ENCODE data around the gene DHRS7B. TPM values are rescaled to one million over a fixed set of nuclear protein-coding genes. Genes with fewer than 3 reads are reported as not detected.
A peak's percentile ranks its signal among the peaks of the same experiment; 100 is the strongest.

DHRS7B gene
- total RNA-seq, 1 donor from 2014 or later: 11.8 TPM

- Mint-ChIP-seq H3K36me3 (ENCODE audit: low read depth) (peaks cover 15% of the 10 kb centered on the region), H3K27me3 (no peaks in the 10 kb centered on the region), H3K9me3 (no peaks in the 10 kb centered on the region), H3K4me3 (peak within 1 kb of the TSS; percentile 89), H3K4me1 (peaks cover 48% of the 10 kb centered on the region), H3K27ac (peak within 1 kb of the TSS; percentile 90)
- intact Hi-C loops (cut with micrococcal nuclease): loop anchor here (1.0 to 5.0 kb wide), 8 partner anchors 39 to 1057 kb away; partner anchors contain the start of genes DHRS7B, NATD1 and USP22
- POLR2A ChIA-PET: interaction anchor here (0.5 to 3.2 kb wide), 7 partner anchors 39 to 175 kb away, joined by 3 to 20 read pairs (median 6); partner anchors contain the start of genes NATD1 and USP22
- CTCF ChIA-PET: interaction anchor here (1.2 to 1.6 kb wide), 2 partner anchors 95 kb away, joined by 4 to 5 read pairs; no protein-coding TSS in a partner anchor
- DNase-seq (peak; percentile 97), ATAC-seq (ENCODE audit: low read depth) (peak; percentile 93)
- TF ChIP-seq CTCF (IDR thresholded peaks at IDR 0.05): no peak
Observed at GRCh38 chr17:21214015-21214776, 87.4 kb downstream of the DHRS7B start, which contains the start of gene TMEM11. TMEM11 (minus strand) TSS chr17:21214161; CDS start chr17:21214152, 9 bp downstream.

GRCh38 chr17:21214777-21215541, 88.2 kb downstream of the DHRS7B start:
- peak overlapping the region; percentile 84 for H3K27ac Mint-ChIP-seq
- peaks cover 14% of the 10 kb centered on the region for H3K36me3 Mint-ChIP-seq (ENCODE audit: low read depth)
- peak overlapping the region; percentile 89 for H3K4me3 Mint-ChIP-seq
- intact Hi-C loops (cut with micrococcal nuclease): loop anchor here (1.0 to 5.0 kb wide), 8 partner anchors 38 to 1058 kb away; partner anchors contain the start of genes DHRS7B, NATD1 and USP22
- no peak for TF ChIP-seq CTCF (IDR thresholded peaks at IDR 0.05)
- ATAC-seq (ENCODE audit: low read depth) (peak; percentile 2), DNase-seq (no peak)
- no peaks in the 10 kb centered on the region for H3K27me3 Mint-ChIP-seq
- ChIA-PET POLR2A (interaction anchor here (0.5 to 3.2 kb wide), 5 partner anchors 61 to 176 kb away, joined by 3 to 20 read pairs (median 6); partner anchors contain the start of gene USP22), CTCF (interaction anchor here (0.9 to 1.2 kb wide), 2 partner anchors 73 to 96 kb away, joined by 3 to 4 read pairs; no protein-coding TSS in a partner anchor)
- peaks cover 46% of the 10 kb centered on the region for H3K4me1 Mint-ChIP-seq
- H3K9me3 Mint-ChIP-seq: no peaks in the 10 kb centered on the region

GRCh38 chr17:21215935-21216334, 89.2 kb downstream of the DHRS7B start:
- CTCF ChIA-PET: interaction anchor here (0.7 kb wide), 1 partner anchor 195 kb away, joined by 3 read pairs; no protein-coding TSS in a partner anchor
- peaks cover 5% of the 10 kb centered on the region for H3K36me3 Mint-ChIP-seq (ENCODE audit: low read depth)
- peaks cover 39% of the 10 kb centered on the region for H3K4me1 Mint-ChIP-seq
- H3K4me3 Mint-ChIP-seq: peak overlapping the region; percentile 38
- H3K27me3 Mint-ChIP-seq: no peaks in the 10 kb centered on the region
- POLR2A ChIA-PET: interaction anchor here (1.0 kb wide), 1 partner anchor 16 kb away, joined by 3 read pairs; no protein-coding TSS in a partner anchor
- intact Hi-C loops (cut with micrococcal nuclease): loop anchor here (2.0 kb wide), 1 partner anchor 335 kb away; no protein-coding TSS in a partner anchor
- no peaks in the 10 kb centered on the region for H3K9me3 Mint-ChIP-seq
- DNase-seq: no peak
- ATAC-seq (ENCODE audit: low read depth): no peak
- no peak for TF ChIP-seq CTCF (IDR thresholded peaks at IDR 0.05)
- H3K27ac Mint-ChIP-seq: no peak overlapping the region

GRCh38 chr17:21217346-21217745, 90.6 kb downstream of the DHRS7B start:
- no peak for TF ChIP-seq CTCF (IDR thresholded peaks at IDR 0.05)
- Mint-ChIP-seq H3K9me3 (no peaks in the 10 kb centered on the region), H3K36me3 (ENCODE audit: low read depth) (peaks cover 7% of the 10 kb centered on the region), H3K27me3 (no peaks in the 10 kb centered on the region), H3K27ac (no peak overlapping the region), H3K4me1 (peaks cover 25% of the 10 kb centered on the region), H3K4me3 (no peak overlapping the region)
- no peak for DNase-seq
- intact Hi-C loops (cut with micrococcal nuclease): no loop called here
- POLR2A ChIA-PET: no interaction called here
- CTCF ChIA-PET: no interaction called here
- ATAC-seq (ENCODE audit: low read depth): no peak
